HG02840 (cell line): ENCODE results near the gene ASAP2.

Source experiments
- ATAC-seq: cut with Tn5 transposase; IDR thresholded peaks from one replicate; pipeline ENCODE4 v1.9.1; 2021; ENCODE audit warnings: mild to moderate bottlenecking, moderate library complexity, moderate number of reproducible peaks; ENCODE audit not compliant: unreplicated experiment, low FRiP score

The ASAP2 gene

GRCh38 chr2:9335322-9335832 is 128.8 kb downstream of the ASAP2 start:
- no peak for ATAC-seq

DNA sequence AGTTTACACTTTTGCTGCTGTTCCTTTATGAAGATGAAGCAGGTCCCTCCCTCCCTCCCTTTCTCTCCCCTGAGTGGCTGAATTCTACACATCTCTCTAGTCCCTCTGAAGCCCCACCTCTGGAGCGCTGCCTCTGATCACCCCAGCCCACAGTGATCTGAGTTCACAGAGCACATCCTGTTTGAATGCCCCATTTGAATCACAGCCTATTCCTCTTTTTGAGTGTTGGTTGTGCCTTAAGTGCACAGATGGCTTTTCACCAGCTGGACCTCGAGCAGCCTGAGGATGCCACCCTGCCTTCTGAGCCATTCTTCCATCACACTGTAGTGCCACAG is 129.6 kb downstream of the ASAP2 start:
- ATAC-seq, result no peak

DNA sequence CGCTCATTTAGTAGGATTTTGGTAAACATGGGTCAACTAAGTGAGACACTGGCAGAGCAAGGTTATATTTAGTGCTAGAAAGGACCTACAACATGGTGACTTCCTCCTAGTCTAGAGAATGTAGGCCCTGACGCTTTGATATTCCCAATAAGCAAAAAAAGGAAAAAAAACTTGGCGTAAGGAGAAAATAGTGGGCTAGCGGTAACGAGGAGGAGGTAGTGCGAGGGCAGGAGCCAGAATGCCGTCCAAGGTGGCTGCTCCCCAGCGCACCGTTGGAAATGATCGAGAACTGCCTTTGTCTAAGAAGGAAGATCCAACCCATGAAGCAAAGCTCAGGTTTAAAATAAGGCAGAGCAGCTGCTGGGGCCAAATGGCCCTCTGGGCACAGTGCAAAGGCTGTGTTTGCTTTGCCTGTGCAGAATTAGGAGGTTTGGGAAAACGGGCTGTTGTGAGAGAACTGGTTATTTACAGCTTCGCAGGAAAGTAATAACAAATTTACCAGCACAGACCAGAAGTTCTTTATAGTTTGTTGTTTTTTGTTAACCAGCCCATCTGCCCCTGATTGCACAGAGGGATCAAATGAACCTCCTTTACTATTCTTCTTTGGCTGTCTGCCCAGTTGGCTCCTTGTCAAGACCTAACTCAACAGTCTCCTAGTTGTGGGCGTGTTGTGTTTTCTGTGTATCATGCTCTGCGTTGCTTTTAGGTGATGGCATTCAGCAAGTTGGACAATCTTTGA is 130.1 kb downstream of the ASAP2 start:
- ATAC-seq, result no peak

DNA sequence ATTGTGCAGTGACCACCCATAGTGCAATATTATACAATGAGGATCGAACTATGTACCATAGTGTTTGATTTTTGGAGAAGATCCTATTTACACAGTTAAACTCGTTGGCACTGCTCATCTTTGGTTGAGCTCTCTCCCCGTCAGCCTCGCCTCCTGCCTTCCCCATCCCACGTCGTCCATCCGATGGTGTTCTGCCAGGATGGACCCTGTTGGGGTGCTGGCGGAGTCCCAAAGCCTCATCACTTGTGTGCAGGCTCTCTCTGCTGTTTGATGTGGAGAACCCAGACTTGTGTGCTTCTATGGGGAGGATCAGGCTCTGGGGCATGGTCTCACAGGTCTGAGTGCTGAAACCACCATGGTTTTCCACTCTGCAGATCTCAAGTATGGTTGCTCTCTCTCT is 131.3 kb downstream of the ASAP2 start:
- no peak for ATAC-seq

DNA sequence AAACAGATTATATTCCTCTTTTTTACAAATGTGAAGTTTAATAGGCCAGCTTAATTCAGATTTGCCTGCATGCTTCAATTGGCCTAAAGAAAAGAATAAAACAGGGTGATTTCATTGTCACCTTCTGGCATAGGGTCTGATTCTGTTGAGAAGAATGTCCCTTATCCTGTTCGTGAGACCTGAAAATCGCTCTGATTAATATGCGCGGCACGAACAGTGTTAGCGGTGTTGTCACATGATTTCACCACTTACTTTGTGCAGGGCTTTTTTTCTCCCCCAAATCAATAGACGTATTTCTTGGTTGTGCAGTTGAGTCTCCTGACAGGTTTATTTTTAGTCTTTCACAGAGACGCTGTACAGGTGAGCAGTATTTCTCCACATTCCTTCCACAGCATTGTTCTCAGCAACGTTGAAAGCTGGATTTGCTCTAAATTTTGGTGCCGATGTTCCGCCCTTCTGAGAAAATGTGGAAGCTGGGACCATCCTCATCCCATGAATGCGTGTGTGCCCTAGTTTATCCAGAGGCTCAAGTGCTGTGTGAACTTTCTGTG is 134.8 kb downstream of the ASAP2 start:
- ATAC-seq, result no peak

GRCh38 chr2:9342659-9343058 is 136.0 kb downstream of the ASAP2 start:
- ATAC-seq, result no peak

DNA sequence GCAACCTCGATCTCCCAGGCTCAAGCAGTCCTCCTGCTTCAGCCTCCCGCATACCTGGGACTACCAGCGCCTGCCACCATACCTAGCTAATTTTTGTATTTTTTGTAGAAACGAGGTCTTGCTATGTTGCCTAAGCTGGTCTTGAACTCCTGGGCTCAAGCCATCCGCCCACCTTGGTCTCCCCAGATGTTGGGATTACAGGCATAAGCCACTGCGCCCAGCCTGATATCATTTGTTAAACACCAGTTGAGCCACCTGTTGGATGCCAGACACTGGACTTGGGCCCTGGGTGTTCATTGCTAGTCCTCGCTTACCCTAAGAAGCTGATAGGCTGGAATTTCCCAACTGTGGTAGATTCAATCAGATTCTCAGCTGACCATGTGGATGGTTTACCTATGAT is 136.9 kb downstream of the ASAP2 start:
- no peak for ATAC-seq

- ATAC-seq, result no peak
Observed at GRCh38 chr2:9344434-9344833, 137.8 kb downstream of the ASAP2 start.

DNA sequence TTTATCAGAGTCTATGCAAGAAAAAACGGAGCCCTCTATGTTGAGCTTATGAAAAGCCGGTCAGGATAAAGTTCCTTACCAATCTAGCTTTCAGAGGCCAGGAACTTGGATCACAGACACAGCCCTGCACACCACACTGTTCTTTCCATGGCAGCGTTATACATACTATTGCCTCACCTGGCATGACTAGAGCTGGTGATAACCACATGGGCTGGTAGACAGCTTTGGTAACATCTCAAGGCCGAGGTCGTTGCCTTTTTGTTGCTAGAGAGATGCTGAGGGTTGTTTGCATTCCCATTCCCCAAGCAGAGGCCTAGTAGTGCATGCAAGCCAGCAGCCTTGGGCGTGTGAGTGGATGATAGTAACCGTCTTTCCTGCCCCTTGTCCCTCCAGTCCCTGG is 138.7 kb downstream of the ASAP2 start:
- ATAC-seq, result no peak

DNA sequence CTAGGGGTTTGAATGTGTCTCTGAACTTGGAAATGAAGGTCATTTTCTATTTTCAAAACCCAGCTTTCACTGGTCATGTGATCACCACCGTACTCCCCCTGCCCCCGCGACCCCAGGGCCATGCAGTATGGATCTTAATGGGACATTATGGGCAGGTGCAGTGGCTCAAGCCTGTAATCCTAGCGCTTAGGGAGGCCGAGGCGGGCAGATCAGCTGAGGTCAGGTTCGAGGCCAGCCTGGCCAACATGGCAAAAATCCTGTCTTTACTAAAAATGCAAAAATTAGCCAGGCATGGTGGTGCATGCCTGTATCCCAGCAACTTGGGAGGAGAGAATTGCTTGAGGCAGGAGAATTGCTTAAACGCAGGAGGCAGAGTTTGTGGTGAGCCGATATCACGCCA is 139.4 kb downstream of the ASAP2 start:
- ATAC-seq, result no peak

DNA sequence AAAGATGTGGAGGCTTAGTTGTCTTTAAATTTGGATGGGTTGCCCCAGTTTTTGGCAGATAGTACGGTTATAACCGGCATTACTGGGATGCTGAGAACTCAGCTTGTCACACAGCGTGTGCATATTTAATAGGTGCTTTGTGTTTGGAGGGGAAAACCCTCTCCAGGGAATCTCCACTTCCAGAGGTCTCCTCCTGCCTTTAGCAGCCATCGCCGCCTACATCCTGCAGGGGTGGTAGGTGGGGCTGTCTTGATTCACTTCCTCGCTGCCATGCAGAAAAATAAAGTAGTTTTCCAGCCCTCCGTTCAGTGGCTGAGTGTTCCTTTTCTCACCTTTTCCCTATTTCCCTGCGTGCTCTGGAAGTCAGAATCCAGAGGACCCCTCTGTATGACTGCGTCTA is 140.3 kb downstream of the ASAP2 start:
- ATAC-seq, result no peak

- ATAC-seq, result no peak
Observed at GRCh38 chr2:9347411-9347881, 140.8 kb downstream of the ASAP2 start.

DNA sequence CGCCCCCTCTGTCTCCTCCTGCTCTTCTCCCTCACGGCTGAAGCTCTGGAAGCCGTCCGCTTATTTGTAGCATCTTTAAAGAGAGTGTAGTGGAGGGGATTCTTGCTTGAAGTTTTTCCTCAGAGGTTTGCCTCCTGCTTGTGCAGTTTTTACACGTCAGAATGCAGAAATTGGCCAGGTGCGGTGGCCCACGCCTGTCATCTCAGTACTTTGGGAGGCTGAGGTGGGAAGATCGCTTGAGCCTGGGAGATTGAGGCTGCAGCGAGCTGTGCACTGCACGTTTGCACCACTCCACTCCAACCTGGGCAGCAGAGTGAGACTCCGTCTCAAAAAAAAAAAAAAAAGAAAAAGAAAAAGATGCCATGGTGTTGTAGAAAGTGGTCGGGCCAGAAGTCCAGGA is 147.7 kb downstream of the ASAP2 start:
- ATAC-seq, result no peak

DNA sequence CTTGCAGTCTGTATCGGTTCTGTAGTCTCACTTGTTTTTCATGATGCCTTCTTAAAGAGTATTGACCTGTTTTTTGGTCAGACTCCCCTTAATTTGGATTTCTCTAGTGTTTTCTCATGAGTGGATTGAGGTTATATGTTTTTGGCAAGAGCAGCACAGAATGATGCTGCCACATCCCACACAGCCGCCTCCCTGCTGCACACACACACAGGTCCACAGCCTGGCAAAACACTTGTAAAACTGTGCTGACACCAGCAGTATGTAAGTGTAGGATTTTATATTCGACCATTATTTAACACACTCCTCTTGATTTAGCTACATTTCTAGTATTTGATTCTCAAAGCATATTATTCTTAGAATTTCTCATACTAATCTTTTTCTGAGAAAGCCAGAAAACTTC is 148.7 kb downstream of the ASAP2 start:
- no peak for ATAC-seq

- no peak for ATAC-seq
Observed at GRCh38 chr2:9355716-9356115, 149.1 kb downstream of the ASAP2 start.

DNA sequence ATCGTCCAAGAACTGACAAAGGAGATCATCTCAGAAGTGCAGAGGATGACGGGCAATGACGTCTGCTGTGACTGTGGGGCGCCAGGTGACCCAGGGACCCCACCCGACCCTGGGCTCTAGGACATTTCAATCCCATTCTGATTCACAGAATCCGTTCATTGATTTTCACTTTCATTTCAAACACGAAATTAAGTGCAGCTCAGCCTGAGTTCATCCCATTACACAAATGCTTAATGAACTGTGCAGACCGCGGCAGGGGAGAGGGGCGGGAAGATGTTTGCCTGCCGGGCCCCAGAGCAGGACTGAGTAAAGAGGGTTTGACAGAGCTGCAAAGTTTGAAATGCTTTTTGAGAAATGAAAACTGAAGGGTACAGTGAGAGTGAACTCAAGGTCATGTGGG is 149.6 kb downstream of the ASAP2 start:
- ATAC-seq, result no peak

GRCh38 chr2:9358846-9359245 is 152.2 kb downstream of the ASAP2 start:
- ATAC-seq, result no peak

GRCh38 chr2:9359463-9359862 is 152.9 kb downstream of the ASAP2 start:
- no peak for ATAC-seq

- ATAC-seq, result no peak
Observed at GRCh38 chr2:9360110-9360509, 153.5 kb downstream of the ASAP2 start.

- ATAC-seq, result no peak
Observed at GRCh38 chr2:9360701-9361100, 154.1 kb downstream of the ASAP2 start.

DNA sequence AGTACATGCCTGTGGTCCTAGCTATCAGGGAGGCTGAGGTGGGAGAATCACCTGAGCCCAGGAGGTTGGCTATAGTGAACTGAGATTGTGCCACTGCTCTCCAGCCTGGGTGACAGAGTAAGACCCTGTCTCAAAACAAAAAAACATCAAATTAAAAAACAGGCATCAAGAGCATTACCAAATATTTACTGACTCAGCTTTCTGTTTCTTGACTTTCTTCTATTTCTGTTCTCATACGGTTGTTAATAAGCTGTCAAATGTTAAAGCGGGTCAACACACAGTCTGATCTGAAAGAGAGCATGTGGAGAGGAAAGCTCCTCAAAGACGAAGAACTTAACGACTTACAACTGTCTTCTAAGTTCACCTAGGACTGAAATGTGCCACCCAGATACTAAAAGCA is 157.8 kb downstream of the ASAP2 start:
- no peak for ATAC-seq

- ATAC-seq, result no peak
Observed at GRCh38 chr2:9364791-9365497, 158.3 kb downstream of the ASAP2 start.
